Neutrophil (primary cell): ENCODE measurements around the gene KRT73.

Source experiments
- H3K27ac ChIP-seq: fragments of 200-600 bp; sonication (generic); 2 replicates; pipeline ENCODE4 v1.5.1; 2016; ENCODE audit warnings: mild to moderate bottlenecking, moderate library complexity
- H3K27me3 ChIP-seq: fragments of 200-600 bp; sonication (generic); 2 replicates; pipeline ENCODE4 v1.6.0; 2016; ENCODE audit warnings: mild to moderate bottlenecking
- H3K36me3 ChIP-seq: fragments of 200-600 bp; sonication (generic); 2 replicates; pipeline ENCODE4 v1.5.1; 2017
- H3K4me1 ChIP-seq, 2 experiments: fragments of 200-600 bp in 1 of 2; sonication (generic) in 1 of 2; 1 replicate in 1 of 2; 2 replicates in 1 of 2; pipeline versions ENCODE4 v1.5.1 to v1.6.1; 2013 to 2016; ENCODE audit warnings: low read depth in 1 of 2, low read length in 1 of 2, mild to moderate bottlenecking in 1 of 2, moderate library complexity in 1 of 2; ENCODE audit not compliant: control insufficient read depth in 1 of 2, insufficient read depth in 1 of 2
- H3K4me3 ChIP-seq, 2 experiments: fragments of 200-600 bp in 1 of 2; sonication (generic) in 1 of 2; 1 replicate in 1 of 2; 2 replicates in 1 of 2; pipeline ENCODE4 v1.5.1; 2013 to 2016; ENCODE audit warnings: low read depth in 1 of 2, low read length in 1 of 2, mild to moderate bottlenecking in 1 of 2, moderate library complexity in 1 of 2
- H3K9me3 ChIP-seq: fragments of 200-600 bp; sonication (generic); 2 replicates; pipeline ENCODE4 v1.5.1; 2016
- TF ChIP-seq, protein P1 (sequence below): fragments of 200-600 bp; sonication (generic); IDR thresholded peaks from 2 replicates; pipeline ENCODE4 v1.5.1; 2016; ENCODE audit warnings: antibody characterized with exemption

The KRT73 gene

DNA sequence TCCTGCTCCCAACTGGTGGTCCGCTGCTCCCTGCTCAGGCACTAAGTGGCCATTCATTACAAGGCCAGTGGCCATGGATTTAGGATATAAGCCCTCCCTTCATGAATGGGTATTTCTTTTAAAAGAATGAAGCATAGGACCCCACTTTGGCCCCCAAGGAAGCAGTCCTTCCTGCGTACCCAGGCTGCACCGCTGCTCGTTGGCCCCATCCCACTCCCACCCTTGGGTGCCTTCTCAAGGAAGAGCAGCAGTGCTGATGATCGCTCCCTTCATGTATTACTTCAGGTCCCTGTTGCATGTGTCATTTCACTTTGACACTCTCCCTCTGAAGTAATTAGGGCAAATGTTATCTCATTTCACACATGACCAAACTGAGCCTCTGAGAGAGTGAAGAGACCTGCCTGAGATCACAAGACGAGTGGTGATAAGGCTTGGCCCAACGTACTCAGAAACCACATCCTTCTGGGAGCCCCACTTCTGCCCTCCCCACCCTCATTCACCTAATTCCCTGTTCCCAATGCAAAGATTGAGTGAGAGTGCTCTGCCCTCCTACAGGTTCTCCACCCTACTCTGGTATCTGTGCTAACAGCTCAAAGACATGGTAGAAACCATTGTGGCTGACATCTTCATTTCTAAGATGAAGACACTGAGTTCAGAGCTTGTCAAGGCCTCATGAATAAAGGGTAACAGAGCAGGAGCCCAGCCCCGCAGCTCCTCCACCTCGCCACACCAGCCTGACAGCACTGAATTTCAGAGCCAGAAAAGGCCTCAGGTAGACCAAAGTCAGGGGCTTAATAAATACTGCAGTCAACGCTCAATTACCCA lies 43.9 kb upstream of the KRT73 start:
- no peaks in the 10 kb centered on the region for H3K9me3 ChIP-seq
- H3K4me3 ChIP-seq = no peak overlapping the region
- H3K27me3 ChIP-seq = no peaks in the 10 kb centered on the region
- no peaks in the 10 kb centered on the region for H3K36me3 ChIP-seq
- H3K4me1 ChIP-seq = no peaks in the 10 kb centered on the region
- no peak overlapping the region for H3K27ac ChIP-seq
- TF ChIP-seq, protein P1, sequence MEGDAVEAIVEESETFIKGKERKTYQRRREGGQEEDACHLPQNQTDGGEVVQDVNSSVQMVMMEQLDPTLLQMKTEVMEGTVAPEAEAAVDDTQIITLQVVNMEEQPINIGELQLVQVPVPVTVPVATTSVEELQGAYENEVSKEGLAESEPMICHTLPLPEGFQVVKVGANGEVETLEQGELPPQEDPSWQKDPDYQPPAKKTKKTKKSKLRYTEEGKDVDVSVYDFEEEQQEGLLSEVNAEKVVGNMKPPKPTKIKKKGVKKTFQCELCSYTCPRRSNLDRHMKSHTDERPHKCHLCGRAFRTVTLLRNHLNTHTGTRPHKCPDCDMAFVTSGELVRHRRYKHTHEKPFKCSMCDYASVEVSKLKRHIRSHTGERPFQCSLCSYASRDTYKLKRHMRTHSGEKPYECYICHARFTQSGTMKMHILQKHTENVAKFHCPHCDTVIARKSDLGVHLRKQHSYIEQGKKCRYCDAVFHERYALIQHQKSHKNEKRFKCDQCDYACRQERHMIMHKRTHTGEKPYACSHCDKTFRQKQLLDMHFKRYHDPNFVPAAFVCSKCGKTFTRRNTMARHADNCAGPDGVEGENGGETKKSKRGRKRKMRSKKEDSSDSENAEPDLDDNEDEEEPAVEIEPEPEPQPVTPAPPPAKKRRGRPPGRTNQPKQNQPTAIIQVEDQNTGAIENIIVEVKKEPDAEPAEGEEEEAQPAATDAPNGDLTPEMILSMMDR = no peak

DNA sequence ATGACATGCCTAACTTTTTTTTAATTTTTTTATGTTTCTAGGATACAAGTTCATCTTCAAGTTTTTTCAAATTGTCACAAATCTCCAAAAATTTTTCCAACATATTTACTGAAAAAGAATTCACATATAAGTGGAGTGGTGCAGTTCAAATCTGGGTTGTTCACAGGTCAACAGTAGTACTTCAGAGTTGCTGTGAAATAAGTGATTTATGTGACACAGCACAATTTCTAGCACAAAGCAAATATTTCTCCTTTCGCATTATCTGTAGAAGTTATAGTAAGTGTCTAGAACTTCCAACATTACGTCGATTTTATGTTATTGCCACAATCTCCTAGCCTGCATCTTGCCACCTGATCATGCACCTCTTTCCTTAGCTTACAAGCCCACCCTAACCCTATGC lies 43.3 kb upstream of the KRT73 start:
- H3K27ac ChIP-seq = no peak overlapping the region
- TF ChIP-seq, protein P1 = no peak
- H3K36me3 ChIP-seq = no peaks in the 10 kb centered on the region
- no peaks in the 10 kb centered on the region for H3K9me3 ChIP-seq
- H3K4me3 ChIP-seq = no peak overlapping the region
- no peaks in the 10 kb centered on the region for H3K27me3 ChIP-seq
- no peaks in the 10 kb centered on the region for H3K4me1 ChIP-seq

DNA sequence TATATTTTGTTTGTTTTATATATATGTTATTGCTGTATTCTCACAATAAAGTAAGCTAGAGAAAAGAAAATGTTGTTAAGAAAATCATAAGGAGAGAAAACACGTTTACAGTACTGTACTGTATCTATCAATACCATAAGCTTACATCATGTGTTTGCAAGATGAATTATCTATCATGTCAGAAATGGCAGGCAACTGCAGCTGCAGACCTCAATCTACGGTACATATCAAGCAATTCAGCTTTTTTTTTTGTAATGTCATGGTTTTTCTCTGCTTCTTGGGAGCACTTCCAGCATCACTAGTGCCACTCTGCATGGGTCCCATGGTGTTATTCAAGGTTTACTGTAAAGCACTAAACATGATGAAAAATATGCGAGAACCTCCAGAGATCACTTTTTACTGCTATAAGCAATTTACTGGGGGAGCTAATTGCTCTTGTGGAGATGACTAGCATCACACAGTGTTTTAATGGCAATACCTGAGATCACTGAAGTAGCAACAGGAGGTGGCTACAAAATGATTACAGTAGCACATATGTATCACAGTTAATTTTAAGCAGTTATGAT lies 42.7 kb upstream of the KRT73 start:
- Histone ChIP-seq H3K9me3 (no peaks in the 10 kb centered on the region), H3K36me3 (no peaks in the 10 kb centered on the region), H3K4me1 (no peaks in the 10 kb centered on the region), H3K4me3 (no peak overlapping the region), H3K27me3 (no peaks in the 10 kb centered on the region), H3K27ac (no peak overlapping the region)
- TF ChIP-seq, protein P1 = no peak

DNA sequence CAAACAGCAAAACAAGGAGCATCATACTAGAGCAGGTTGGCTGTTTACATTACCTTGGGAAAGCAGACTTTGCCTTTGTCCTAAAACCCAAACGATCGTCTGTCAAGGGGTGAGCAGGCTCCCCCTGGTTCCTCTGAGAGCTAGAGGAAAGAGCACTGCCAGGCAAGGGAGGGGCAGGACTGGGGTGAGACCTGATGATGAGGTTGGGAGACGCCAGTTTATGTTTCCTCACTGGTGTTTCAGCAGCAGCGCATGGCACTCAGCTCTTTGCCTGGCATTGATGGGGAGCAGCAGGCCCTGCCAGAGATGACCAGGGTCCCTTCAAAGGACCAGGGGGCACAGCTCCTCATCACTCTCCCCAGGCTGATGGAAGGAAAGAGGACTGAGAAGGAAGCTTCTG lies 41.6 kb upstream of the KRT73 start:
- Histone ChIP-seq H3K9me3 (no peaks in the 10 kb centered on the region), H3K36me3 (no peaks in the 10 kb centered on the region)
- TF ChIP-seq, protein P1 = no peak

DNA sequence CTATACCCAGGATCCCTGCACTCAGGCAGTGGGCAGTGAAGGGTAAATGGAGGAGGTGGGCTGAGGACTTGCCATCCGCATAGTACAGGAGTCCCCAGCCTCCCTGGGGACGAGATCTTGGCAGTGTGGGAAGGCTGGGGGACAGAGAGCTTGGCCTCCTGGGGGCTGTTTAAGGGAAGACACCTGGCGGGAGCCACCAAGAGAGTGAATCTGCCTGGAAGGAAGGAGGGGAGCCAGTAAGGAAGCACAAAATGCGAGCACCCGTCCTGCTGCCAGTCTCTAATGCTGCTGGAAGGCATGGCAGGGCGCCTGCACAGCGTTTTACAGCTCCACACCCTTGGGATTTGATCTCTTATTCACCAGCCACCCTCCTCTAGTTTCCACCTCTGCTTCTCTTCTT lies 41.0 kb upstream of the KRT73 start:
- Histone ChIP-seq H3K4me1 (no peaks in the 10 kb centered on the region), H3K27me3 (no peaks in the 10 kb centered on the region), H3K36me3 (no peaks in the 10 kb centered on the region), H3K9me3 (no peaks in the 10 kb centered on the region), H3K27ac (no peak overlapping the region), H3K4me3 (no peak overlapping the region)
- TF ChIP-seq, protein P1 = no peak

More for the DNA sequence above, 41.6 kb upstream of the KRT73 start:
- Histone ChIP-seq H3K4me3 (no peak overlapping the region), H3K27me3 (no peaks in the 10 kb centered on the region), H3K27ac (no peak overlapping the region), H3K4me1 (no peaks in the 10 kb centered on the region)
